HG03159 (cell line): ENCODE measurements around the gene SYAP1.
"Not testable (repeated sequence)": the region's sequence is repeated elsewhere in the genome, so short reads cannot be mapped to it uniquely, and the experiment has no call there.

Source experiments
- ATAC-seq: cut with Tn5 transposase; IDR thresholded peaks from one replicate; pipeline ENCODE4 v1.9.1; 2021; ENCODE audit warnings: mild to moderate bottlenecking, moderate library complexity; ENCODE audit not compliant: unreplicated experiment

SYAP1 gene, protein sequence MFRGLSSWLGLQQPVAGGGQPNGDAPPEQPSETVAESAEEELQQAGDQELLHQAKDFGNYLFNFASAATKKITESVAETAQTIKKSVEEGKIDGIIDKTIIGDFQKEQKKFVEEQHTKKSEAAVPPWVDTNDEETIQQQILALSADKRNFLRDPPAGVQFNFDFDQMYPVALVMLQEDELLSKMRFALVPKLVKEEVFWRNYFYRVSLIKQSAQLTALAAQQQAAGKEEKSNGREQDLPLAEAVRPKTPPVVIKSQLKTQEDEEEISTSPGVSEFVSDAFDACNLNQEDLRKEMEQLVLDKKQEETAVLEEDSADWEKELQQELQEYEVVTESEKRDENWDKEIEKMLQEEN

DNA sequence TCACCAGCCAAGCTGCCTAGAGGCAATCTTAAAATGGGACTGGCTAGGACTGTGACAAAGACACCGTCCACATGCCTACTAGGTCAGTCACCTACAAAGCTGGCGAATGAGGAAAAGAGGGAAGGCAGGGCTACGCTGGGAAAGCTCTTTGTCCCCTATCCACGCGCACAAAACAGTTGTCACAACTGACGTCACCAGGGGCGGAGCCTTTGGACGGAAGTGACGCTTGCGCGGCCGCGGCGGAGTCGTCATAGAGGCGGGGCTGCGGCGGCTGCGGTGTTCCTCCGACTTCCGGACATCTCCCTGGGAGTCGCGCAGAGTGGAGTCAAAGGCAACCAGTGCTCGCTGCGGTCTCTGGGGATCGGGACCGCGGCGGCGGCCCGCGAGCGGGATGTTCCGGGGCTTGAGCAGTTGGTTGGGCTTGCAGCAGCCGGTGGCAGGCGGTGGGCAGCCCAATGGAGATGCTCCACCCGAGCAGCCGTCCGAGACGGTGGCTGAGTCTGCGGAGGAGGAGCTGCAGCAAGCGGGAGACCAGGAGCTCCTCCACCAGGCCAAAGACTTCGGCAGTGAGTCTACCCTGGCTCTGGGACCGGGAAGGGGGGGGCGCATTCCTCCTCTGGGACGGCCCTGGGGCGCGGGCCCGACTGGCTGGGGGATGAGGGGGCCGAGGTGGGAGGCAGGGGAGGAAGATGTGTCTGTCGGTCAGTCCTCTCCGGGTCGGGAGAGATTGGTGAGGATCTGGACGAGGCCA is at the start of gene SYAP1:
SYAP1 (plus strand) TSS at position 279 of the 751 bp plus-strand sequence; CDS start at position 392, 113 bp downstream.
- peak; percentile 98 for ATAC-seq

DNA sequence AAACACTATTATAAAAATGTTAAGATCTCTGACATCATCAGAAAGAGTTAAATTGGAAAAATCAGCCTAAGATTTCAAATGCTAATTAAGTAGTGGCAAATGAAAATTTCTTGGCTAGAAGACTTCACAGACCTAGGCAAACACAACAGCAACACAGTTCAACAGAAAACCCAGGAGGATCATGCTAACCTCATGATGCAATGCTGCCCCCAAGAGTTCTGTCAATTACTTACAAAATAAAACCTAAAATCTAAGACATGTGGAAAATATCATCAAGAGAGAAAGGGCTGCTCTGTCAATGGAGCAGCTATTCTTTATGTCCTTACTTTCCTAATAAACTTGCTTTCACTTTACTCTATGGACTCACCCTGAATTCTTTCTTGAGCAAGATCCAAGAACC is 48.4 kb upstream of the SYAP1 start:
- ATAC-seq: no peak

DNA sequence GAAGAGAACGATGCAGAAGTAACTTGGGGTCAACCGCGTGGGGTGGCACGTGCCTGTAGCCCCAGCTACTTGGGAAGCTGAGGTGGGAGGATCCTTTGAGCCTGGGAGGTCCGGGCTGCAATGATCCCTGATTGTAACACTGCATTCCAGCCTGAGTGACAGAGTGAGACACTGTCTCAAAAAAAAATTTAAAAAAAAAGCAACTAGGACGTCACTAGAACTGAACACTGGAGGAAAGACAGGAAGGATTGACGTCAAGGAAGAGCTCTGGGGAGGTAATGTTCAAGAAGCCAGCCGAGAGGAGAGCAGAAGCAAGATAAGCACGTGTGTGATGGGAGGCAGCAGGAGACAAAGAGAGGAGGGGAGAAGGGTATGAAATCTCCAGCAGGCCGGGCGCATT is 40.7 kb upstream of the SYAP1 start:
- no peak for ATAC-seq

DNA sequence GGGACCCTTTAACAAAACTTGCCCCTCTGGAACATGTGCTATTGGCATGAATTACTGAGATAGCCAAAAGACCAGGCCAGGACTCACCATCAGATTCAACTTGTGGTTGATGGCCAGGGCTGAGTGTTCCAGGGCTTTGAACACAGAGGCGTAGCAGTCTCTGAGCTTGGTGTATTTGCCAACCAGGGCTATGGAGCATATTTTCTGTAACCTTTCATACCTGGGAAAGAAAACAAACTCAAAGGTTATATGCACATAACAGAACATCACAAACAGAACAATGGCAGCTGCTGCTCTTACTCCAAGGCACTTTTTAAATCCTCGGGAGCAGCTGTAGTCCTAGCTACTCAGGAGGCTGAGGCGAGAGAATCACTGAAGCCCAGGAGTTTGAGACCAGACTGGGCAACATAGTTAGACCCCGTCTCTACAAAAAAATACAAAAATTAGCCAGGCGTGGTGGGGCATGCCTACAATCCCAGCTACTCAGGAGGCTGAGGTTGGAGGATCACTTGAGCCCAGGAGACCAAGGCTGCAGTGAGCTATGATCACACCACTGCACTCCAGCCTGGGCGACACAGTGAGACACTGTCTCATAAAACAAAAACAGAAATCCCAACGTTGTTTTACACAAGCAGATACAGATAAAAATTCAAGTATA is 36.3 kb upstream of the SYAP1 start:
- ATAC-seq: no peak

DNA sequence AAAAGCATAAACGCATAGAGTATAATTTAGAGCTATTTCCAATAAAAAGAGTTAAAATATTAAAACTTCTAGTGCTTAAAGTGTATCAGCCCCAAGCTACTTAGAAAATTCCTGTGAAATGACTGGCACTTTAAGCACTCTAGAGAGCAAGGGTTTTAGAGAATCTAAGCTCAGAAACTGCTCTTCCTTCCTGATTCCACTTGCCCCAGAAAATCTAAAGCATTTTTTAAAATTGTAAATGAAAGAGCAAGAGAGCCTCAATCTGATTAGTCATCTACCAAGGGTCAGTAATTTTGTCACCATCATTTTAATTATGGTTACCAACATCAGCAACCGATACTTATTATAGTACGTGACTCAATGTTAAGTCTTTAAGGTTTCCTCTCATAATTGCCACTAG is 31.9 kb upstream of the SYAP1 start:
- ATAC-seq: no peak

DNA sequence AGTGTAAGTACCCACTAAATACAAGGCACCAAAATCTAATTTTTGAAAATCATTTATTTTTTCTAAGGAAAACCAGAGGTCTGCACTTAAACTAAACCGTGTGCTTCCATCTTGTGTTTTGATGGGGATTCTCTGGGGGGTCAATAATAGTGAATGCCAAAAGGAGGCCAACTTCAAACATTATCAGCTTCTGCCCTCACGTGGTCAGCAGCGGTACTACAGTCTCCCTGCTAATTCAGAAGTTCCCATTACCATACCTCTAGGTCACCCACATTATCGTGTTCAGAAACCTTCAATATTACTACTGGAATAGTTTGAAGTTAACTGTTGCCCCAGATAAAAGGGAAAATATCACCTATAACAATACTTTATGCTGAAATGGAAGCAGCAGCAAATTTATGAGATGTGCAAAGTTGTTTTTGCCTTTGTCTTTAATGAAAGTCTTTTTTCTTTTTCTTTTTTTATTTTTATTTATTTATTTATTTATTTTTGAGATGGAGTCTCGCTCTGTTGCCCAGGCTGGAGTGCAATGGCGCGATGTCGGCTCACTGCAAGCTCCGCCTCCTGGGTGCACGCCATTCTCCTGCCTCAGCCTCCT is 24.2 kb upstream of the SYAP1 start:
- ATAC-seq: peak; percentile 70

DNA sequence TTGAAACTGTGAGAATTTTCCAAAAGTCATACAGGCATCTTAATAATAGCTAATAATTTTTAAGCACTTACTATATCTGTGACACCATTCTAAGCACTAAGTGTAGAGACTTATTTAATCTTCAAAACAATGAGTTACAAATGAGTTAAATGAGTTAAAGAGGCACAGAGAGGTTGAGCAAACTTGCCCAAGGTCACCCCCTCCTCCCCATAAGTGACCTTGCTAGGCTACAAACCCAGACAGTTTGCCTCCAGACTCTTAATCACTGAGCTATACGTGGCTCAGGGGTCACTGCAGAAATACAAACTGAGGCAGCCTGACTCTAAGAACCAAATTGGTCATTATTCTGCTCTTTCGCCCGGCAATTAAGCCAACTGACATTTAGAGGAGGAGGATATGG is 22.5 kb upstream of the SYAP1 start:
- no peak for ATAC-seq

DNA sequence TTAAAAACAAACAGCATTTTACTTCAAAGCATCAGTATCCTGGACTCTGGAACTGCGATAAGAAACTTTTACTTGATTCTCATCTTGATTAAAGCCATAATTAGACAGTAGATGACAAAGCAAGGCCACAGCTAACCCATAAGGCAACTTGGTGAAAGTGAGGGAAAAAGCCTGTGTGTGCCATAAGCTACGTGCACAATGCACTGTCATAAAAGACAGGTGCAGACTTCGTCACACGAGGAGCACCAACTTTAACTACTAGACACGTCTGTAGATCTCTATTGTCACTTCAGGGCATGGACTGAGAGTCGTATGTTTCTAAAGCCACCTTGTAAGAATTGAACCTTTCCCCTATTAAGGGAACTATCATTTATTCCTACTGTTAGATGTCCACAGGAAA is 20.0 kb upstream of the SYAP1 start:
- ATAC-seq: no peak

DNA sequence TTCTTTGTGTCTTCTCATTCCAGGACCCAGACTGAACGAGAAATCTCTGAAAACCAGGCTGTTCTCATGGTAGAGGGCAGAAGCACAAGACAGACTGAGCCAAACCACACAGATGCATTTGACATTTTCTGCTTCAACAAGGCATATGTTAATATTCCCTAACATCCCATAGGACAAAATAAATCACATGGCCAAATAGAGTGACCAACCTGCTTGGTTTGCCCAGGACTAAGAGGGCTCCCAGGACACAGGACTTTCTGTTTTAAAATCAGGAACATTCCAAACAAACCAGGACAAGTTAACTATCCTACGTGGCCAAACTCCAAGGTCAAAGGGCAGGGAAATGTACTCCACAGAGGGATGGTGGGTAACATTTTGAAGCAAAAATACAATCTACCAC is 18.7 kb upstream of the SYAP1 start:
- ATAC-seq: no peak

DNA sequence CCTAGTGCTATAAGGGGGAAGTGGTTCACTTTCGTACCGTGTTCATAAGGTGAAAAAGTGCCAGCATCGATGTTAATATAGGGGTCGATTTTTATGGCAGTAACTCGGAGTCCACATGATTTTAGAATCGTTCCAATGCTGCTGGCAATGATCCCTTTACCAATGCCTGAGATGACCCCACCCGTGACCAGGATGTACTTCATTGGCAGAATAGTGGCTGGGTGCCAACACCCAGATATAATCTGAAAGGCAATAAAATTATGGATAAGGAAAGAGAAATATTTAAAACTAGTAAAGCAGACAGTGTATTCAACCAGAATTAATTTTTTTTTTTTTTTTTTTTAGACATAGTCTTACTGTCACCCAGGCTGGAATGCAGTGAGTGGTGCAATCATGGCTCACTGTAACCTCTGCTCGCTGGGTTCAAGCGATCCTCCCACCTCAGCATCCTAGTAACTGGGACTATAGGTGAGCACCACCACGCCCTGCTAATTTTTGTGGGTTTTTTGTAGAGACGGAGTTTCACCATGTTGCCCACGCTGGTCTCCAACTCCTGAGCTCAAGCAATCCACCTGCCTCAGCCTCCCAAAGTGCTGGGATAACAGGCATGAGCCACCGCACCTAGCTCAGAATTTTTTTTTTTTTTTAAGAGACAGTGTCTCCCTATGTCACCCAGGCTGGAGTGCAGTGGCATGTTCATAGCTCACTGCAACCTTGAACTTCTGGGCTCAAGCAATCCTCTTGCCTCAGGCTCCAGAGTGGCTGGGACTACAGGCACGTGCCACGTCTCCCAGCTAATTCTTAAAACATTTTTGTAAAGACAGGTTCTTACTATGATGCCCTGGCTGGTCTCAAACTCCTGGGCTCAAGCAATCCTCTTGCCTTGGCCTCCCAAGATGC is 16.5 kb upstream of the SYAP1 start:
- no peak for ATAC-seq

DNA sequence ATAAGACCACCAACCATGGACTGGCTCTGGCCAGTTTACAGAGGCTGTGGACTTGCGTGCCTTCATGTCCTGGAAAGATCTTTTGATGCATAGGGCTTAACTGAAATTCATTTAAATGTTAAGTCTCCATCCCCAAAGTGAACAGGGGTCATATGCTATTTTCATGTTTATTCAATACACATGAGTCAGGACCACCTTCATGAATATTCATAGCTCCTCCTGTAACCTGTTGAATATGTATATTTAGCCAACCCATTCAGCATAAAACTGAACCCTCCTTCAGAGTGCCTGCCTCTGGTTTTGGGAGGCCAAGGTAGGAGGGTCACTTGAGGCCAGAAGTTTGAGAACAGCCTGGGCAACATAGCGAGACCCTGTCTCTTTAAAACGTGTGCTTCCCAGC is 14.0 kb upstream of the SYAP1 start:
- no peak for ATAC-seq

DNA sequence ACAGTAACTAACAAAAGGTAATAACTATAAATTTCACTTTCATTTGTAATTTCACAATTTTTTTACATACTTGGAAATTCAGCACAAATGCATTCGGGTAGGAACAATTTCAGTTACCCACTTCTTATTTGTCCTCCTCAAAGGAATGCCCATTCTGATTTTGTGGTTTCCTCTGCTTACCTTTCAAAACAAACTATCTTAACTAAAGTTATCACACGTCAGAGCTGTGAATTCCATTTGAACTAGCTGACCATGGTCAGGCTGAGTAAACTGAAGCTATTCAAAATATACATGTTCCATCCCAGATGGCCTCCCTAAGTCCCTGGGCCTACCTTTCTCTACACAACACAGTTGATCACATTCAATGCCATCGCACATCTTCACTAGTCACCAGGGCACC is 11.4 kb upstream of the SYAP1 start:
- no peak for ATAC-seq

DNA sequence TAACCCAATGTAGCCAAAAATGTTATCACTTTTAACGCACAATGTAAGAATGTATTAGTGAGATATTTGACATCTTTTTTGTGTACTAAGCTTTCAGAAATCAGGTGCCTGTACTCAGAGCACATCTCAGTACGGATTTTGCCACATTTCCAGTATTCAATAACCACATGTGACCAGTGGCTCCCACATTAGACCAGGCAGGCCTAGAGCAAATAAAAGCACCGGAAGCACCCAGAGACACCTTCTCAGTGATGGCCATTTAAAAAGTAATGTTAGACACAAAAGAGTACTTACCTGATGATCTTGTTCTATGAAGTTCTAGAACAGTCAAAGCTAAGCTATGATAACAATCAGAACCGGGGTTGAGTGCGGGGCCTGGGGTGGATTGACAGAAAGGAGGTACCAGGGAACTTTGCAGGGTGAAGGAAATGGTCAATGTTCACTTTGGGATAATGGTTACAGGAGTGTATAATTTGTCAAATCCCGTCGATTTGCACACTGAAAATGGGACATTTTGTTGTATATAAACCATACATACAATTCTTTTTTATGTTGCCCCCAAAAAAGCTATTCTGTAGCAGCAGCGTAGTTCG is 8.1 kb upstream of the SYAP1 start:
- no peak for ATAC-seq

DNA sequence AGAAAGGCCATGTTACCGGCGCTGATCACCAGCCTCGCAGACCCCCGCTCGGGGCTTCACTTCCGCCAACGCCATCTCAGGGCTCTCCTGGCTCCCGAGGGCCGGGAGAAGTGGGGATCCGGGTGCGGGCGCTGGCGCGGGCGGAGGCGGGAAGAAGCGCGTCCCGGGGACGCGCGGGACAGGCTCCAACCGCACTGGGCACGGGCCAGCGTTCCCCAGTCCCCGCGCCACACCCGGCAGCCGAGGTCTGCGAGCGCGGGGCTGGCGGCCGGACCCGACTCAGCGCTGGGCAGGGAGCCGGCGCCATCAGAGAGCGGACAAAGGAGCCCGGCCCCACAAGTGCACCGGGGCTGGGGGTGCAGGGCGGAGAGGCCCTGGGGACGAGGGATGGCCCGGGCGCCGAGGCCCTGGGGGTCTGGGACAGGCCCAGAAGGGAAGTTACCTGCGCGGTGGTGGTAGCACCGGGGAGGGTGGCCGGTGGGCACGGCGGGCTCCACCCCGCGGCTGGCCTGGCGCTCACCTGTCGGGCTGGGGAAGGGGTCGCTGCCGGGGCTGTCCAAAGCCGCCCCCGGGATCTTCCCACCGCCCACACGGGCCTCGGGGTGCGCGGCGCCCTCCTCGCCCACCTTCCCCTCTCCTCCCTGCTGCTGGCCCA is 7.4 kb upstream of the SYAP1 start:
- ATAC-seq: peak; percentile 31

DNA sequence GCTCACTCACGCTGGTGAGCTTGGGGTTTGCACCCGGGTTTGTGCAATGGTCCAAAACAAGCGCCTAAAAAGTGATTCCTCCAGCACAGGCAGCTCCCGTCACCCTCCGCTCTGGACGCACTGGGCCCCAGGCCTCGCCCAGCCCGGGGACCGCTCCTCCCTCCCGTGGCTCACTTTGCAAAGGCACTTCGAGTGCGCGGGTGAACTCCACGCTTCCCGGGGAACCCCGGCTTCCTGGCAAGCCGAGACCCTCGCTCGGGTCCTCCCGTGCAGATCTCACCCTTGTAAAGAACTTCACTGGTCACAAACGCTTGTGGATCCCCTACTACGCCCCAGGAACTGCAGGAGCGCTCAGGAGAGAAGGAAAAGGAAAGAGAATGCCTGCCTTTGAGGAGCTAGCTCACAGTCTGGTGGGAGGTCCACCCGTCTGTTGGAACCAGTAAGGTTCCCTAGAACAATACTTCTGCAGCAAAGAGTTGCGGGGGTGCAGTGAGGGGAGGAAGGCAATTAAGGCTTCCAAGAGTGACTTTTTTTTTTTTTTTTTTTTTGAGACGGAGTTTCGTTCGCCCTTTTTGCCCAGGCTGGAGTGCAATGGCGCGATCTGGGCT is 6.8 kb upstream of the SYAP1 start, which contains the start of gene CTPS2:
CTPS2 (minus strand) TSS at position 122 of the 608 bp plus-strand sequence. CDS start 9,767 bp downstream, outside the sequence.
- ATAC-seq: peak; percentile 65

DNA sequence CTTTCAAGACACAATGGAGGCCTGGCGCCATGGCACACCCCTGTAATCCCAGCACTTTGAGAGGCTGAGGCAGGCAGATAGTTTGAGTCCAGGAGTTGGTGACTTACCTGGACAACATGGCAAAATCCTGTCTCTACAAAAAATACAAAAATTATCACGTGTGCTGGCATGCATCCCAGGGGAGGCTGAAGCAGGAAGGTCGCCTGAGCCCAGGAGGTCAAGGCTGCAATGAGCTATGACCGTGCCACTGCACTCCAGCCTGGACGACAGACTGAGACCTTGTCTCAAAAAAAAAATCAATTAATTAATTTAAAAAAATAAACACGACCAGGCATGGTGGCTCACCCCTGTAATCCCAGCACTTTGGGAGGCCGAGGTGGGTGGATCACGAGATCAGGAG is 4.9 kb upstream of the SYAP1 start:
- ATAC-seq: no peak

DNA sequence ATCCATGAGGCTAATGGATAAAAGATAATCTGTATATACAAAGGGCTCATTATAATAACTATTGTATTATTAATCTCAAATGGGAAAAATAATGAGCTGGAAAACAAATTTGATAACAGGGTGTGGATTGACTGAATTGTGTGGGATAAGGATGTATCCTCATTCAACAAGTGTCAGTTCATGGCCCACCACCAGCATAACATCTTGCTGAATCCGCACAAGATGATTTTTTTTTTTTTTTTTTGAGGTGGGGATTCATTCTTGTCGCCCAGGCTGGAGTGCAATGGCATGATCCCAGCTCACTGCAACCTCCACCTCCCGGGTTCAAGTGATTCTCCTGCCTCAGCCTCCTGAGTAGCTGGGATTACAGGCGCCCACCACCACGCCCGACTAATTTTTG is 3.8 kb upstream of the SYAP1 start:
- not testable (repeated sequence) for ATAC-seq

DNA sequence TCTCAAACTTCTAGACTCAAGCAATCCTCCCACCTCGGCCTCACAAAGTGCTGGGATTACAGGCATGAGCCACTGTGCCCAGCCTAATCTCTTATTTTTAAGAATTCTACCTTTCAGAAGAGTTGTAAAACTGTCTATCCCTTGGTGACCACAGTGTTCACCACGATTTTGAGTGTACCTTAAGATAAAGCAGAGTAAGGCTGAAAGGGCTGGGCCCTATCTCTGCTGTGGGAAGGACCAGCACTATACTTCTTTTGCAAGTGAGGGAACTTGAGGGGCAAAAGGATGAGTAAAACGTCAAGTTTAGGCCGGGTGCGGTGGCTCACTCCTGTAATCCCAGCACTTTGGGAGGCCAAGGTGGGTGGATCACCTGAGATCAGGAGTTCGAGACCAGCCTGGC is 3.0 kb upstream of the SYAP1 start:
- not testable (repeated sequence) for ATAC-seq

DNA sequence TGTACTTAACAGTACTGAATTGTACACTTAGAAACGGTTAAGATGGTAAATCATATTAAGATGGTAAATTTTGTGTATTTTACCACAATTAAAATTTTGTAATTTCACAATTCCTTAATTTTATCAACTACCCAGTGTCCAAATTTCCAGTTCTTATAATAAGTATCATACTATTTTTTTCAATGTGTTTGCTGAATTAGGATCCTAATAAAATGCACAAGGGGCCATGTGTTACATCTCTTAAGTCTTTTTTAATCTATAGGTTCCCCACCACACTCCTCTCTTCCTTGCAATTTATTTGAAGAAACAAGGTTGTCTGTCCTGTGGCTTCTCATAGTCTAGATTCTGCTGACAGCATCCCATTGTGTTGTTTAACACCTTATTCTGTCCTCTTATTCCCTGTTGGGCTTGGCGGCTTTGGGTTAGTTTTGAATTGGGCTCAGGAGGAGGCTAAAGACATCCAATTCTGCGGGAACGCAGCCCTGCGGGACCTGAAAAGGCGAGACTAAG is 533 bp upstream of the SYAP1 start:
- ATAC-seq: peak; percentile 34
